IMR-90 (cell line): ENCODE data around the gene TTC39B. TPM values are rescaled to one million over a fixed set of nuclear protein-coding genes. Genes with fewer than 3 reads are reported as not detected.

Source experiments
- ATAC-seq: fragments of 200-7000 bp; cut with Tn5 transposase; 2 replicates; pipeline ENCODE4 v1.9.1; 2020; ENCODE audit warnings: low read depth, mild to moderate bottlenecking, moderate library complexity
- BruUV-seq: library from RNA; stranded (reverse); fragments of 400-500 nt; replicated peaks from 2 replicates; lab custom pipeline; 2021; lab: Mats Ljungman, UMichigan
- CTCF ChIA-PET: fragments of 300-600 bp; formaldehyde crosslinking; extraction: SDS; loops from one replicate; lab custom pipeline; 2021; ENCODE audit warnings: antibody characterized with exemption; lab: Yijun Ruan, JAX
- POLR2A ChIA-PET: fragments of 300-600 bp; sonication (Branson Sonifier 250); formaldehyde crosslinking; loops from one replicate; lab custom pipeline; 2022; ENCODE audit warnings: antibody characterized with exemption; ENCODE audit not compliant: unreplicated experiment; lab: Charles Lee
- DNase-seq: peaks from one replicate; pipeline ENCODE4 v3.0.0; 2013
- H2AFZ ChIP-seq: replicated peaks from 2 replicates; pipeline ENCODE3; 2013; ENCODE audit warnings: low read length, mild to moderate bottlenecking; ENCODE audit not compliant: poor library complexity
- H2AK5ac ChIP-seq: 2 replicates; pipeline ENCODE4 v1.6.1; 2013; ENCODE audit warnings: low read depth, low read length, inconsistent platforms
- H2AK9ac ChIP-seq: replicated peaks from 2 replicates; pipeline ENCODE3; 2013; ENCODE audit warnings: mild to moderate bottlenecking, low read depth, low read length, moderate library complexity; ENCODE audit not compliant: poor library complexity
- H2BK120ac ChIP-seq: 2 replicates; pipeline ENCODE4 v1.6.1; 2013; ENCODE audit warnings: low read depth, low read length, inconsistent platforms
- H2BK15ac ChIP-seq: 3 replicates; pipeline ENCODE4 v1.6.1; 2013; ENCODE audit warnings: low read depth, low read length, inconsistent platforms
- H2BK20ac ChIP-seq: 2 replicates; pipeline ENCODE4 v1.6.1; 2013; ENCODE audit warnings: low read depth, mild to moderate bottlenecking, inconsistent platforms, low read length, moderate library complexity
- H2BK5ac ChIP-seq: 2 replicates; pipeline ENCODE4 v1.6.1; 2013; ENCODE audit warnings: mild to moderate bottlenecking, low read depth, low read length, inconsistent platforms; ENCODE audit not compliant: poor library complexity, severe bottlenecking
- H3K14ac ChIP-seq: replicated peaks from 2 replicates; pipeline ENCODE4 v1.6.1; 2013; ENCODE audit warnings: low read depth, low read length, inconsistent platforms
- H3K18ac ChIP-seq: 2 replicates; pipeline ENCODE4 v1.6.1; 2013; ENCODE audit warnings: low read depth, low read length, control low read depth
- H3K23ac ChIP-seq: 2 replicates; pipeline ENCODE4 v1.6.1; 2013; ENCODE audit warnings: low read depth, low read length, inconsistent platforms
- H3K27ac ChIP-seq: 2 replicates; pipeline ENCODE4 v1.5.1; 2013; ENCODE audit warnings: mild to moderate bottlenecking, control low read depth, low read length; ENCODE audit not compliant: insufficient read depth
- H3K27me3 ChIP-seq: 2 replicates; pipeline ENCODE4 v1.6.1; 2013; ENCODE audit warnings: low read length; ENCODE audit not compliant: control insufficient read depth, insufficient read depth
- H3K36me3 ChIP-seq: 2 replicates; pipeline ENCODE4 v1.6.1; 2013; ENCODE audit warnings: low read length, mixed read lengths; ENCODE audit not compliant: control insufficient read depth, insufficient read depth
- H3K4ac ChIP-seq: 2 replicates; pipeline ENCODE4 v1.6.1; 2013; ENCODE audit warnings: low read depth, low read length, inconsistent platforms
- H3K4me1 ChIP-seq: 2 replicates; pipeline ENCODE4 v1.6.1; 2013; ENCODE audit warnings: low read length, mixed read lengths; ENCODE audit not compliant: control insufficient read depth, insufficient read depth
- H3K4me2 ChIP-seq: 2 replicates; pipeline ENCODE4 v1.6.1; 2013; ENCODE audit warnings: low read depth, mild to moderate bottlenecking, control low read depth, low read length, moderate library complexity
- H3K4me3 ChIP-seq: 2 replicates; pipeline ENCODE4 v1.5.1; 2013; ENCODE audit warnings: low read depth, mild to moderate bottlenecking, control low read depth, low read length, moderate library complexity; ENCODE audit not compliant: insufficient read depth
- H3K56ac ChIP-seq: 2 replicates; pipeline ENCODE4 v1.6.1; 2013; ENCODE audit warnings: low read length, inconsistent platforms; ENCODE audit not compliant: insufficient read depth; ENCODE audit errors: extremely low read depth
- H3K79me1 ChIP-seq, 2 experiments: 2 replicates each; pipeline ENCODE4 v1.6.1; 2013; ENCODE audit warnings: low read length in 2 of 2, inconsistent platforms in 1 of 2, low read depth in 1 of 2
- H3K9ac ChIP-seq: 2 replicates; pipeline ENCODE4 v1.6.1; 2013; ENCODE audit warnings: low read depth, low read length, control low read depth
- H3K9me1 ChIP-seq: 2 replicates; pipeline ENCODE4 v1.6.1; 2013; ENCODE audit warnings: low read length, inconsistent platforms; ENCODE audit not compliant: insufficient read depth
- H3K9me3 ChIP-seq: 2 replicates; pipeline ENCODE4 v1.6.1; 2013; ENCODE audit warnings: low read length; ENCODE audit not compliant: control insufficient read depth, insufficient read depth
- H4K20me1 ChIP-seq: 2 replicates; pipeline ENCODE4 v1.6.1; 2013; ENCODE audit warnings: low read length, inconsistent platforms; ENCODE audit not compliant: insufficient read depth
- H4K5ac ChIP-seq: 2 replicates; pipeline ENCODE4 v1.6.1; 2013; ENCODE audit warnings: mild to moderate bottlenecking, low read depth, low read length, control low read depth
- H4K8ac ChIP-seq, 2 experiments: 2 replicates each; pipeline ENCODE4 v1.6.1; 2013; ENCODE audit warnings: low read depth in 2 of 2, low read length in 2 of 2, control low read depth in 1 of 2, inconsistent platforms in 1 of 2
- H4K91ac ChIP-seq: 2 replicates; pipeline ENCODE4 v1.6.1; 2013; ENCODE audit warnings: low read depth, low read length, inconsistent platforms; ENCODE audit not compliant: insufficient read depth
- CEBPB ChIP-seq: IDR thresholded peaks from 2 replicates; pipeline ENCODE4 v1.6.1; 2012; ENCODE audit warnings: low read depth, low read length, improper control_type of control experiment
- POLR2A ChIP-seq: IDR thresholded peaks from 2 replicates; pipeline ENCODE4 v1.6.1; 2012; ENCODE audit warnings: mild to moderate bottlenecking, low read depth, low read length
- WGBS, 2 experiments: methylation state at CpG; one replicate each; pipeline versions ENCODE4 v1.1.5 to v1.1.7; 2013; ENCODE audit warnings: missing lambda C conversion rate in 2 of 2; ENCODE audit not compliant: insufficient read length in 1 of 2; ENCODE audit errors: extremely low coverage in 2 of 2; 5-methylcytosine and 5-hydroxymethylcytosine counted together
- dilution Hi-C: fragments of 300-500 bp; cut with HindIII; formaldehyde crosslinking; loops from one replicate; pipeline ENCODE4 v1.14.3; 2018; ENCODE audit warnings: low sequenced_read_pairs; ENCODE audit not compliant: unreplicated experiment
- in situ Hi-C: fragments of 300-500 bp; cut with MboI; formaldehyde crosslinking; loops from 3 replicates; pipeline ENCODE4 v1.14.3; 2019; ENCODE audit warnings: low sequenced_read_pairs, inconsistent platforms, mixed read lengths
- intact Hi-C: fragments of 100-400 bp; cut with micrococcal nuclease; formaldehyde crosslinking; loops from 2 replicates; pipeline ENCODE4 v1.10.0; 2022
- polyA plus RNA-seq, 3 experiments: library from polyadenylated mRNA; depleted of rRNA; stranded (reverse); fragments of >200 nt; gene quantifications; 2 replicates each; pipeline ENCODE4 v1.2.3, GENCODE V29; 2012; ENCODE audit warnings: low replicate concordance in 1 of 3
- total RNA-seq: library from RNA; depleted of rRNA; stranded (reverse); fragments of >200 nt; gene quantifications from 2 replicates; pipeline ENCODE4 v1.2.3, GENCODE V29; 2012

The TTC39B gene
- total and polyA plus RNA-seq, 2 of the 4 experiments (the other 2 are of a cell fraction) = 2.5 to 12.2 TPM

GRCh38 chr9:15300218-15300617, 6.8 kb downstream of the TTC39B start:
- ChIA-PET CTCF (no interaction called here), POLR2A (no interaction called here)
- H3K4me3 ChIP-seq = no peak overlapping the region
- H2BK15ac ChIP-seq = no peak overlapping the region
- TF ChIP-seq POLR2A (no peak), CEBPB (peak; percentile 69)
- H3K9me3 ChIP-seq = no peaks in the 10 kb centered on the region
- 67% methylated on average over 1 of the region's 1 CpG; no CpG with 5 or more reads in 1 of the 2 experiments for WGBS, 2 experiments
- no peak overlapping the region for H2BK5ac ChIP-seq
- ATAC-seq (no peak), DNase-seq (no peak)
- H4K5ac ChIP-seq = no peak overlapping the region
- H2BK20ac ChIP-seq = no peak overlapping the region
- in situ Hi-C loops (loop anchor here (10.0 kb wide), 1 partner anchor 115 kb away; no protein-coding TSS in a partner anchor), intact Hi-C loops (no loop called here), dilution Hi-C loops (no loop called here)
- no peak overlapping the region for H3K56ac ChIP-seq
- H3K27ac ChIP-seq = no peak overlapping the region
- peaks cover 6% of the 10 kb centered on the region; the same call in 1 of the 2 replicates for H3K36me3 ChIP-seq
- H3K4ac ChIP-seq = no peak overlapping the region
- H3K14ac ChIP-seq = 0 out of 2 replicates have a peak overlapping the region, but pooled peaks have one; percentile 20
- BruUV-seq = no TSS peak
- no peak overlapping the region for H4K8ac ChIP-seq
- no peak overlapping the region for H2AFZ ChIP-seq
- H2AK5ac ChIP-seq = 0 out of 2 replicates have a peak overlapping the region, but pooled peaks have one; percentile 4
- H3K23ac ChIP-seq = no peak overlapping the region
- peaks cover 24 to 64% of the 10 kb centered on the region in 2 experiments; a peak in 3 of 4 replicates for H3K79me1 ChIP-seq
- no peak overlapping the region for H2AK9ac ChIP-seq
- H4K91ac ChIP-seq = no peak overlapping the region
- 0 out of 2 replicates have a peak overlapping the region, but pooled peaks have one; percentile 33 for H3K4me2 ChIP-seq
- no peak overlapping the region for H3K9ac ChIP-seq
- H3K4me1 ChIP-seq = peaks cover 12% of the 10 kb centered on the region
- no peak overlapping the region for H3K18ac ChIP-seq
- H3K27me3 ChIP-seq = no peaks in the 10 kb centered on the region
- no peak overlapping the region for H2BK120ac ChIP-seq
- no peaks in the 10 kb centered on the region for H4K20me1 ChIP-seq
- peaks cover 5% of the 10 kb centered on the region for H3K9me1 ChIP-seq
